NCI-H1092 treated with DMSO at 0.1 percent for 48 hours (cell line): ENCODE results near the gene CTAGE8.
"Not testable (repeated sequence)": the region's sequence is repeated elsewhere in the genome, so short reads cannot be mapped to it uniquely, and the experiment has no call there.

Source experiments
- DNase-seq: peaks from one replicate; lab custom pipeline; 2025; lab: John Stamatoyannopoulos, UW

The CTAGE8 gene

GRCh38 chr7:144269188-144269587 is at the start of gene CTAGE8:
Gene CTAGE8, minus strand, starts transcription at chr7:144269288. Its CDS starts 38 bp downstream, at chr7:144269250.
- DNase-seq, result not testable (repeated sequence)

GRCh38 chr7:144317537-144317936 is 48.4 kb upstream of the CTAGE8 start:
- DNase-seq, result not testable (repeated sequence)

GRCh38 chr7:144311872-144312469 is 42.9 kb upstream of the CTAGE8 start, which contains the start of gene OR2A1:
Gene OR2A1, plus strand, starts transcription at chr7:144312419. Its CDS starts 5,706 bp downstream, at chr7:144318125.
- not testable (repeated sequence) for DNase-seq

DNA sequence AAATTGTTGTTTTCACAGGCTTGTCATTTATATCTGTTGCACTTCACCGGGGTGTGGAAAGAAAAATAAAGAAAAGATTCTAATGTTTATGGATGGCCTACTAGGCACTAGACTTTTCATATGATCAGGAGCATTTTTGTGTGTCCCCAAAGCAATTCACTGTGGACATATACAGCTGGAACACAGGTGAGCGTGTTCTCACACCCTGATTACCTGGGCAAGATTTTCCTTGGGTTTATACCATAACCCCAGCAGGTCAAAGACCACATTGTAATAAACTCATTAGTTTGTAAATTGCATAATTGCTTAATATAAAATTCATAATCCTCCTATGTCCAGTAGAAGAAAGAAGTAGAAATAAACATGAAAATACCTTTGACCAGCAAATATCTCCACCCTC is 42.1 kb upstream of the CTAGE8 start:
- not testable (repeated sequence) for DNase-seq

- not testable (repeated sequence) for DNase-seq
These were observed 40.6 kb upstream of the CTAGE8 start for GRCh38 chr7:144309702-144310101.

- DNase-seq, result not testable (repeated sequence)
These were observed 36.1 kb upstream of the CTAGE8 start for GRCh38 chr7:144305156-144305555.

GRCh38 chr7:144303607-144304006 is 34.5 kb upstream of the CTAGE8 start:
- DNase-seq, result not testable (repeated sequence)

GRCh38 chr7:144302578-144303303 is 33.7 kb upstream of the CTAGE8 start:
- not testable (repeated sequence) for DNase-seq

GRCh38 chr7:144293794-144294499 is 24.9 kb upstream of the CTAGE8 start:
- not testable (repeated sequence) for DNase-seq

GRCh38 chr7:144292384-144293161 is 23.5 kb upstream of the CTAGE8 start:
- DNase-seq, result not testable (repeated sequence)

- DNase-seq, result not testable (repeated sequence)
These were observed 22.5 kb upstream of the CTAGE8 start for GRCh38 chr7:144291607-144292006.

- not testable (repeated sequence) for DNase-seq
These were observed 18.2 kb upstream of the CTAGE8 start for GRCh38 chr7:144287171-144287784.

- DNase-seq, result not testable (repeated sequence)
These were observed 14.6 kb upstream of the CTAGE8 start for GRCh38 chr7:144283716-144284115.

- DNase-seq, result not testable (repeated sequence)
These were observed 13.4 kb upstream of the CTAGE8 start for GRCh38 chr7:144282490-144282889.

DNA sequence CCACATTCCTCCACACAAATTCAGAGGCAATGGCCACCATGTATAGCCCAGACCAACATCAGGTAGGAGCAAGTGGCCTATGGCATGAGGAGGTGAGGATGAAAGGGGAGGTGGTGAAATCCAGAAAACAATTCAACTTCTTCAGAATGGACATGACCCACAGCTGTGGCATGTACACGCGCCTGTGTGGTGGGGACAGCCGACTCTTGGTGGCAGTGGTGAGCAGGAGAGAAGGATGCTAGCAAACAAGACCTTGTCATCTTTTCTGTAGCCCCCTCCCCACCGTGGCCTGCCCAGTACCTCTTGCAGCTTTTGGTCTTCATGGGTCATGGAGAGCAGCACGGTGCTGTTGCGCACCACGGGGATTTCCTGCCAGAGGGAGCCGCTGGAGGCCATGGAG is 12.9 kb upstream of the CTAGE8 start:
- not testable (repeated sequence) for DNase-seq

DNA sequence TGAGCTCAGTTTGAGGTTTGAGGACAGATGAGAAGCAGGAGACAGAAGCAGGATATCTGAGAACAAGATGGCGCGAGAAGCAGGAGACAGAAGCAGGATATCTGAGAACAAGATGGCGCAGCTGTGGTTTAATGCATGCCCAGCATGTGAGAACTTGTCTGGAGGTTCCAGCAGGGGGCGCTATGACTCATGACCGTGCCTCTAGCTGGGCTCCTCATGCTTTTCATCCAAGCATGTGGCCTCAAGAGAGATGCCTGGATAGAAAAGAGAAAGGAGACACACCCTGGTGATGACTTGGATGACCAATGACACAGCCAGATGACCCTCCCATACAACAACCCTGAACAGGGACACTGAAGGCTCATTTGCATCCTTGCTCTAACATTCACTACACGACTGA is 10.9 kb upstream of the CTAGE8 start:
- DNase-seq, result not testable (repeated sequence)

DNA sequence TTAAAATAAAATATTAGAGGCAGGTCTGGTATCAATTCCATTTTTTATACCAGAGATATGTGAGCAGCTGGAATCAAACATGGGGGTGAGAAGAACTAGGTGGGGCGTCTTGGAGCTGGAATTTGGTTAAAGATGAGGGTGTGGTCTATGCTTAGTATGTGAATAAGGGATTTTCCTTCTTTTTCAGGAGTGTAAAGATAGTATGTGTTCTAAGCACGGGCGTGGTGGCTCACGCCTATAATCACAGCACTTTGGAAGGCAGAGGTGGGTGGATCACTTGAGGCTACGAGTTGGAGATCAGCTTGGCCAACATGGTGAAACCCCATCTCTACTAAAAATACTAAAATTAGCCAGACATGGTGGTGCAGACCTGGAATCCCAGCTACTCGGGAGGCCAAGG is 6.2 kb upstream of the CTAGE8 start:
- DNase-seq, result not testable (repeated sequence)

- DNase-seq, result not testable (repeated sequence)
These were observed 4.4 kb downstream of the CTAGE8 start, which contains the start of gene OR2A7 for GRCh38 chr7:144264692-144265091. Gene OR2A7, minus strand, starts transcription at chr7:144264792. Its CDS starts 5,164 bp downstream, at chr7:144259628.

DNA sequence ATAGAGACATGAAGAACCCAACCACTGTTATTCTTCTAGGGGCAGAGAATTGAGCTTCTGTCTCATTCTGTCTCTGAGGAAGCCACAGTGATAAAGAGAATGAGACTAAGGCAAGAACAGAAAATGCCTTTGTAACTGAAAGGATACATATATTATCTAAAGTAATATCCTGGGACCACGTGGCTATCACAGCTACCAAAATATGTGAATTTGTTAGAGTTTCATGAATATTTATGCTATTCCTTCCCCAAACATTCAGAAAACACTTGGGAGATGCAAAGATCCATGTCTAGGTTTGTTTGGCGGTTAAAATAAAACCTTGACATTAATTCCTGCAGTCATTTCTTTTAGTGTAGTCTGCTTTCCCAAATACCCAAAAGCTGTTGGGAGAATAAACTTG is 7.0 kb downstream of the CTAGE8 start:
- DNase-seq, result not testable (repeated sequence)

DNA sequence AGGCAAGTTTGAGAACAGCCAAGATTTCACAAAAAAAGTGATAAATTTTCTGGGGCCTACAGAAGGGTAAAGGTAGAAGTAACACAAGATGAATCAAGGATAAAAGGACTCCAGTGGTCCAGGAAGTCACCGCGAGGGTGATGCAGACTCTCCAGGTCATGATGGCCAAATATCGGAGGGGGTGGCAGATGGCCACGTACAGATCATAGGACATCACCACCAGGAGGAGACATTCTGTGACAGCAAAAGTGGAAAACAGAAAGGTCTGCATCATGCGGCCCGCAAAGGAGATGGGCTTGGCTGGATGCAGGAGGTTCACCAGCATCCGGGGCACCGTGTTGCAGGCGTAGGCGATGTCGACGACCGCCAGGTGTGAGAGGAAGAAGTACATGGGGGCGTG is 10.0 kb downstream of the CTAGE8 start:
- not testable (repeated sequence) for DNase-seq

DNA sequence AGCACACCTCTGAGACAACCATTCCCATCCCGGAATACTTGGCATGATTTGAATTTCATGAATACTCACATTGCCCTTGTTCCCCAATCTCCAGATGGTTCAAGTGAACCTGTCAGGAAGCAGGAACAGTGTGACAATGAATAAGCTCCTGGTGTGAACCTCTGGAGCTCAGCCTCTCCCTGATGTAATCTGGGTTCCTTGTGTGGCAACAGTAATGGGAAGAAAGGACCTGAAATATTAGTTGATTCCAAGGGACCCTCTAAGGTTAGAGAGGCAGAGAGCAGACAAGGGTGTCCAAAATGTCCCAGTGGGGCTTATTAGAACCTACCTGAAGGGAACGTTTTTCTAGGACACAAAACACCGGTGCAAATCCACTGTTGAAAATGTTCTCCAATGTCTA is 13.0 kb downstream of the CTAGE8 start:
- DNase-seq, result no peak
